GM12875 (cell line): ENCODE data around the gene IPPK.

Experiments used
- H3K4me3 ChIP-seq: one replicate; pipeline ENCODE4 v1.5.1; 2011; ENCODE audit warnings: low read depth, low read length, control low read depth
- TF ChIP-seq, protein P1 (sequence below): IDR thresholded peaks from 2 replicates; pipeline ENCODE4 v1.5.1; 2011; ENCODE audit warnings: low read depth, mild to moderate bottlenecking, control low read depth, inconsistent platforms, low read length, moderate library complexity, borderline replicate concordance; ENCODE audit not compliant: insufficient read depth

IPPK gene

DNA sequence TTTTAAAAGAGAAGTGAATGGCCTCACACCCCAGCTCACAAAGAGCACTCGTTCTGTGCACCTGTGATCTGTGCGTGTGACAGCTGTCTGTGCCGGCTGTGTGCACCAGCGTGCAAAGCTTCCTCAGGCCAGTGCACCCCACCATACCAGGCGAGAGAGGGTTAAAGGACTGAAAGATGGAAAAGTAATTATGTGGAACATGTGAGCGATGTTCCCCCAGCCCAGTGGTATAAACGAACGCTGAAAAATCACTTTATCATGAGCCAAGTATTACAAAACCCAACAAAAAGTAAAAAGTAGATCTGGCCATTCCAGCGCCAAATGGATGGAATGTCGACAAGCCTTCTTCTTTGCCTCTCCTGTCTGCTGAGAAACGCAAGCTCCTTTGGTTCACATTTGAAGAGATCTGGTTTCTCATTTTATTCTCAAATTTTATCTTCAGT is 53.7 kb downstream of the IPPK start:
- no peak overlapping the region for H3K4me3 ChIP-seq
- TF ChIP-seq, protein P1, sequence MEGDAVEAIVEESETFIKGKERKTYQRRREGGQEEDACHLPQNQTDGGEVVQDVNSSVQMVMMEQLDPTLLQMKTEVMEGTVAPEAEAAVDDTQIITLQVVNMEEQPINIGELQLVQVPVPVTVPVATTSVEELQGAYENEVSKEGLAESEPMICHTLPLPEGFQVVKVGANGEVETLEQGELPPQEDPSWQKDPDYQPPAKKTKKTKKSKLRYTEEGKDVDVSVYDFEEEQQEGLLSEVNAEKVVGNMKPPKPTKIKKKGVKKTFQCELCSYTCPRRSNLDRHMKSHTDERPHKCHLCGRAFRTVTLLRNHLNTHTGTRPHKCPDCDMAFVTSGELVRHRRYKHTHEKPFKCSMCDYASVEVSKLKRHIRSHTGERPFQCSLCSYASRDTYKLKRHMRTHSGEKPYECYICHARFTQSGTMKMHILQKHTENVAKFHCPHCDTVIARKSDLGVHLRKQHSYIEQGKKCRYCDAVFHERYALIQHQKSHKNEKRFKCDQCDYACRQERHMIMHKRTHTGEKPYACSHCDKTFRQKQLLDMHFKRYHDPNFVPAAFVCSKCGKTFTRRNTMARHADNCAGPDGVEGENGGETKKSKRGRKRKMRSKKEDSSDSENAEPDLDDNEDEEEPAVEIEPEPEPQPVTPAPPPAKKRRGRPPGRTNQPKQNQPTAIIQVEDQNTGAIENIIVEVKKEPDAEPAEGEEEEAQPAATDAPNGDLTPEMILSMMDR: no peak

DNA sequence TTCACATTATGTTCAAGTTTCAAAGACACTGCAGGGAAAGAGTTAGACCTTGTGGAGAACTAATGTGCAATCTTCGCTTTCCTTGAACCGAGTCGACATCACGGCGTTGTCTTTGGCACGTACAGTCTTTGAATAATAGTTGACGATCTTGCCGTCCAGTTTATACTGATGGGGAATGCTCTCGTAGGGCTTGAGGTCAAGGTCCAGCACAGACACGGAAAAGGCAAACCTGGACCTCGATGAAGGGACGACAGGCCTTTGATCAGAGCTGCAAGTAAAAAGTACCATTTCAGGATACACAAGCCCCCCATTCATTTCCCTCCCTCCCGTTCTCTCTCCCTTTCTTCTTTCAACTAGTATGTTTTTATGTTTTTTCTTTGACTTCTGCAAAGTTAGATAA is 54.1 kb downstream of the IPPK start:
- H3K4me3 ChIP-seq: no peak overlapping the region
- TF ChIP-seq, protein P1: no peak

DNA sequence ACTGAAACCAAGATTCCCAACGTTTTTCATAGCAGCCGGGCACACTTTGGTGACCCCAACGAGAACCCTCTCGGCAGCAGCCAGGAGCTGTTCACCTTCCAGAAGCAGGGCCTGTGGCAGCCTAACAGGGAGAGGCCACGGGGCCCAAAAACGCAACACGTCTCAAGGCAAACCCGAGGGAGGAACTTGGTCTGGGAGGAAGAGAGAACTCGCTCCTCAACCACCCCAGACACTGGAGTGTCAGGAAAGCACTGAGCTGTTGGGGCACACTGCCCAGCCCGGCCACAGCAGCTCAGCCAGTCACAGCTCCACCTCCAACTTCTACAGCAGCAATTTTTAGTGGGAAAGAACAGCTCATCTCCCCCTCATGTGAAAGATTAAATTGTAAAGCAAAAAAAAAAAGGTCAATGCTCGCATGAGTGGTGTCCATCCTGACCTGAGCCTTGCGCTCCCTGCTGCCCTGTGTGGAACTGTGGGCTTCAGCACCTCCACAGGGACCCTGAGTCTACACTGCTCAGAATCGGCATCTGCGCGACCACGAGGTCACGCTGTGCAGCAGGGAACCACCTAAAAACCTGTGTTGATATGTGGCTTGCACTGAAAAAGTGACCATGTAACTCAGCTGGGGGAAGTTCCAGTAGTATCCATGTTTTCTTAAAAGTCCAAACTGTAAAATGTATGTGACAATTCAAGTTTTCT is 55.0 kb downstream of the IPPK start:
- TF ChIP-seq, protein P1: no peak

DNA sequence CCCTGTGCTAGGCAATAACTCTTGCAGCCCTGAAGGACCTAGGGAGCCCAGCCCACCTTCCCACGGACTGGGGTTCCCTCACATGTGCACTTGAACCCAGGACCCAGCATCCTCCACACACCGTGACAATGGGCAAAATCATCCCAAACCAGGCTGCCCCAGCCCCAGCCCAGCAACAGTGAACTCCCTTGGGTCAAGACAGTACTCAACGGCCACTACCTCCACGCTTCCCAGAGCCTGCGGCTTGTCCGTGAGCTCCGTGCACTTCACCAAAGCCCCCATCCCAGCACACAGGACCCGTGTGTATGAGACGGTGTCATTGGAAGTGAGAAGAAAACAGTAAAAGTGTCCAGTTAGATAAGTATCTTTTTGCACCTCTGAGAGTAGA is 55.8 kb downstream of the IPPK start:
- H3K4me3 ChIP-seq: no peak overlapping the region
- TF ChIP-seq, protein P1: no peak

More for the DNA sequence above, 55.0 kb downstream of the IPPK start:
- no peak overlapping the region for H3K4me3 ChIP-seq

DNA sequence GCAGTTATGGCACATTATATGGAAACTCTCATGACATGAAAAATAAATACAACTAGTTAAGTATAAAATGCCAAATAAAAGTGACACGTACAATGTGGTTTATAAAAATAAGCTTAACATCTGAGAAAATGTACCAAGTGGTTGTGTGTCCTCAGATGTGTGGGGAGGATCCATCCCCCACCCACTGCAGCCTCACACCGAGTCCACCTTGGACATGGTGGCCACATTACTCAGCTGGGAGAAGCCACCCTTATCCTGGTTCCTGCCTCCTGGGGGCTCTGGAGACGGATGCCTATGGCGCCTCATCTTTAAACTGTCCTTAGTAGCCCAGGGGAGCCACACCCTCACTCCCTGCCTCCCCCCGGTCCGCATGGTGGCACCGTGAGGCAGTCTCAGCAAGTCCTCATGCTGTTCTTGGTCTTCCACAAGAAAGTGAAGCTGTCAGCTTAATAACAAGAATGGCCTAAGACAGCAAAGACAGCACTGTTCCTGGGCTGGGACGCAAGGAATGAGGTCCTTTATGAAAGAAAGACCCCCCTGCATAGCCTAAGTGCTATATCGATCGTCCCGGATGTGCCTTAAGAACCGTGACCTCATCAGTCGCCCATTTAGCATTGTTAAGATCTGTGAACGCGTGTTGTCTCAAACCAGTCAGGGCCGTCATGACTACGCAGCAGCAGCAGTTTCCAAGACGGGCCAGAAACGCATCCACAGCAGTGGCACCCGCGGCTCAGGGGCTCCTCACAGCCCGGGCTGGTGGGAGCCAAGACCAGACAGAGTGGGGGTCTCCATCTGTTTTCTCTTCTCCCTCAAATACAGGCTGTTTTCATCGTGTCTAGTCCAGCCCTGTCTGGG is 56.4 kb downstream of the IPPK start:
- TF ChIP-seq, protein P1: no peak

DNA sequence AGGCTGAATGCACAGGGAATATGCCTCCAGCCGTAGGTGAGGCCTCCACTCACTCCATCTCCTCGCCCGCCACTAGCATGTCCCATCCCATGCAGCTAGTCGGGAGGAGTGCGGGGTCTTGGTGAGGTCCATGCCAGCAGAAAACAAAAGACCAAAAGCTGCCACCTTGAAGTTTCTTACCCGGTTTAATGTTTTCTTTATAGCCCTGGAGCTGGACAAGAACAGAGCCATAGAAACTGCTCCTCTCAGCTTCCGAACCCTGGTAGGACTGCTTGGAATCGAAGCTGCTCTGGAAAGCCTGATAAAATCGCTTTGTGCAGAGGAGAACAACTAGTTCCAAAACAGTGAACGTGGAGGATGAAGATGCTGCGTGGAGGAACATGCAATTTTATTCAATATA is 57.1 kb downstream of the IPPK start:
- TF ChIP-seq, protein P1: no peak
- no peak overlapping the region for H3K4me3 ChIP-seq

More for the DNA sequence above, 56.4 kb downstream of the IPPK start:
- H3K4me3 ChIP-seq: no peak overlapping the region
